Stimulated activated CD4-positive, alpha-beta T cell treated with anti-CD3 and anti-CD28 coated beads, Interleukin-4, amount 100 ng/mL, for 4 hours (primary cell): ENCODE measurements around the gene CCDC124.
"Not testable (repeated sequence)": the region's sequence is repeated elsewhere in the genome, so short reads cannot be mapped to it uniquely, and the experiment has no call there.

ENCODE experiments used
- DNase-seq, 2 experiments: peaks; one replicate each; pipeline ENCODE4 v3.0.0-alpha.2; 2020

CCDC124 gene, protein sequence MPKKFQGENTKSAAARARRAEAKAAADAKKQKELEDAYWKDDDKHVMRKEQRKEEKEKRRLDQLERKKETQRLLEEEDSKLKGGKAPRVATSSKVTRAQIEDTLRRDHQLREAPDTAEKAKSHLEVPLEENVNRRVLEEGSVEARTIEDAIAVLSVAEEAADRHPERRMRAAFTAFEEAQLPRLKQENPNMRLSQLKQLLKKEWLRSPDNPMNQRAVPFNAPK

DNA sequence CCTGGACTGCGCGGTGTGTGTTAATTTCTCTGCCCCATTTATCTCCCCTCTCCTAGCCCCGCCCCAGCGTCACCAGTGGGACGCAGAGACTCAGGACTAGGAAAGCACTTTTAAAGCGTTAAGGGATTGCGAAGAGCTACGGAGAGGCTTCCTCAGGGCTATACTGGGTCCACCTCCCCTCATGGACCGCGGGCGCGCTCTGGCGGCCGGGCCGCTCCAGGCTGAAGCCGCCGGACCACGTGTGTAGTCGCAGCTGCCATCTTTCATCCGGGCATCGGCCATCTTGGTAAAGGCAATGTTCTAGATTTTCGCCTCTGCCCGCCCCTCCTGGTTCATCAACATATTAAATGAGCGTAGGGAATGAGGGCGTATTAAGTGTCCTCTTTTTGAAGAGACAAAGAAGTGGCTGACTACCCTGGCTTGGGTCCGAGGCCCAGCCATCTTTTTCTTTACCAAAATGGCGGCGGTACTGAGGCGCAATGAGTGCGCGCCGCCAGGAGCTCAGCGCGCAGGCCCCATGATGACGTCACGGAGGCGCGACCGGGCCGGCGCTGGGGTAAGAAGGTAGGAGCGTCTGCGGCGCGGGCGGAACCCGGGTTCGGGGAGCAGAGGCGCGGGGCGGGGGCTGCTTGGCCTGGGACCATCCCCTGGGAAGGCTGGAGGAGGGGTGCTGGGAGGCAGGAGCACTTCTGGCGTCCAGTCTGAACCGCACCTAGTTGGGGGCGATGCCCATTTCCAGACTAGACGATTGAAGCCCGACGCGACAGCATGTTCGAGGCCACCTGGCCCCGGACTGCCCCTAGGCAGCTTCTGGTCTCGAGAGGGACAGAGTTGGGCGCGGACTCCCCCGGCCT lies at the start of gene CCDC124:
CCDC124 (plus strand) TSS at position 531 of the 854 bp plus-strand sequence. CDS start 3,406 bp downstream, outside the sequence.
- peak; percentile 91 for DNase-seq

DNA sequence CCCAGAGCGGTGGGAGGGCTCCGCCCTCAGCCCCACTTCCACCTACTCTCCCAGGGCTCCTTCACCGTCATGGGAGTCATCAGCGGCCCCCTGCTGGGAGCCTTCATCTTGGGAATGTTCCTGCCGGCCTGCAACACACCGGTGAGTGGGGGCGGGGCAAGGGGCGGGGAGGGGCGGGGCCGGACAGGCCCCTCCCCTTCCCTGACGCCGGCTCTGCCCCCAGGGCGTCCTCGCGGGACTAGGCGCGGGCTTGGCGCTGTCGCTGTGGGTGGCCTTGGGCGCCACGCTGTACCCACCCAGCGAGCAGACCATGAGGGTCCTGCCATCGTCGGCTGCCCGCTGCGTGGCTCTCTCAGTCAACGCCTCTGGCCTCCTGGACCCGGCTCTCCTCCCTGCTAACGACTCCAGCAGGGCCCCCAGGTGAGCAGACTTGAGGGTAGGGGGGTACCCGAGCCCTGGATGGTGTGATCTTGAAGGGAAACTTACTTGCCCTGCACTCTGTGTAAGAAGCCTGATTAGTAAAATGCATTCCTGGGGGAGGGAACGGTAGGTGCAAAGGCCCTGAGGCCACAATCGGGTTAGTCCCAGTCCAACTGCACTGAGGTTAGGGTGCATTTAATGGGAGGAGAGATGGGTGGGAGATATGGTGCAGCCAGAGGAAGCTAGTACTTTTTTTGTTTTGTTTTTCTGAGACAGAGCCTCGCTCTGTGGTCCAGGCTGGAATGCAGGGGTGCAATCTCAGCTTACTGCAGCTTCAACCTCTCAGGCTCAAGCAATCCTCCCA lies 49.0 kb upstream of the CCDC124 start:
- DNase-seq: no peak

DNA sequence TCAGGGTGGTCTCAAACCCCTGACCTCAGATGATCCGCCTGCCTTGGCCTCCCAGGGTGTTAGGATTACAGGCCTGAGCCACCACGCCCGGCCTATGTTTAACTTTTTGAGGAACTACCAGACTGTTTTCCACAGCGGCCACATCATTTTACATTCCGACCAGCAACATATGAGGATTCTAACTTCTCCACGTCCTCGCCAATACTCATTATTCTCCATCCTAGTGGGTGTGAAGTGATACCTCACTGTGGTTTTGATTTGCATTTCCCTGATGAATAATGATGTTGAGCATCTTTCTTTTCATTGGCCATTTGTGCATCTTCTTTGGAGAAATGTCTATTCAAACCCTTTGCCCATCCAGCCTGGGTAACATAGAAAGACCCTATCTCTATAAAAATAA lies 46.3 kb upstream of the CCDC124 start:
- no peak for DNase-seq

DNA sequence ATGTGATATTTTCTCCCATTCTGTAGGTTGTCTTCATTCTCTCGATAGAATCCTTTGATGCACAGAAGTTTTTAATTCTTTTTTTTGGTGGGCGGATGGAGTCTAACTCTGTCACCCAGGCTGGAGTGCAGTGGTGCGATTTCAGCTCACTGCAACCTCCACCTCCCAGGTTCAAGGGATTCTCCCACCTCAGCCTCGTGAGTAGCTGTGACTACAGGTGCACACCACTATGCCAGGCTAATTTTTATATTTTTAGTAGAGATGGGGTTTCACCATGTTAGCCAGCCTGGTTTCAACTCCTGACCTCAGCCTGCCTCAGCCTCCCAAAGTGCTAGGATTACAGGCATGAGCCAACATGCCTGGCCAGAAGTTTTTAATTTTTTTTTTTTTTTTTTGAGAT lies 45.6 kb upstream of the CCDC124 start:
- not testable (repeated sequence) for DNase-seq

DNA sequence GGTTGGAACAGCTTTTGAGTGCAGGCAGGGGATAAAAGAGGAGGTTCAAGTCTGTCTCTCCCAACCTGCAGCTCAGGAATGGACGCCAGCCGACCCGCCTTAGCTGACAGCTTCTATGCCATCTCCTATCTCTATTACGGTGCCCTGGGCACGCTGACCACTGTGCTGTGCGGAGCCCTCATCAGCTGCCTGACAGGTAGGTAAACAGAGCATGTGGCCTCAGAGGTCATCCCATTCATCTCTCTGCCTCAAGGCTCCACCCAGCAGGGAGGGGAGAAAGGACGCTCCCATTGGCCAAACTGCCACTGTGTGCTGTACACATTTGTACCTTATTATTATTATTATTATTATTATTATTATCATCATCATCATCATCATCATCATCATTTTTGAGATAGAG lies 44.6 kb upstream of the CCDC124 start:
- DNase-seq: no peak

DNA sequence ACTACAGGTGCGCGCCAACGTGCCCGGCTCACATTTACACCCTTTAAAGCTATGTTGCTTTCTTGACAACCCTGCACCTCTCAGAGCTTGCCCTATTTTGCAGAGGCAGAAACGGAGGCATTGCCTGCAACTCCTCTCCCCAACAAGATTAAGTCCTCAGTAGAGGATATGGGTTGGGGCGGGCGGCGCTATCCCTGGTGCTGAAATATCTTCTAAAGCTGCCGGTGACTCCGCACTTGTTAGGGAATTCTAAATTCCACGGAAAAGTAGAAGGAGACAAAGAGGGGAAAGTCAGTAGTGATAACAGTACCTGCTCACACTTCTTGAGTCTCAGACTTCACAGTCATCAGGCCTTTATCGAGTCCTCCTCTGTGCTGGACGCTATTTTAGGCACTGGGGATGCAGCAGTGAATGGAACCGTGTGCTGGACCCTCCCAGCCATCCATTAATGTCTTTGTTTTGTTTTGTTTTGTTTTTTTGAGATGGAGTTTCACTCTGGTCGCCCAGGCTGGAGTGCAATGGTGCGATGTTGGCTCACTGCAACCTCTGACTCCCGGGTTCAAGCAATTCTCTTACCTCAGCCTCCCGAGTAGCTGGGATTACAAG lies 43.1 kb upstream of the CCDC124 start:
- DNase-seq: no peak

DNA sequence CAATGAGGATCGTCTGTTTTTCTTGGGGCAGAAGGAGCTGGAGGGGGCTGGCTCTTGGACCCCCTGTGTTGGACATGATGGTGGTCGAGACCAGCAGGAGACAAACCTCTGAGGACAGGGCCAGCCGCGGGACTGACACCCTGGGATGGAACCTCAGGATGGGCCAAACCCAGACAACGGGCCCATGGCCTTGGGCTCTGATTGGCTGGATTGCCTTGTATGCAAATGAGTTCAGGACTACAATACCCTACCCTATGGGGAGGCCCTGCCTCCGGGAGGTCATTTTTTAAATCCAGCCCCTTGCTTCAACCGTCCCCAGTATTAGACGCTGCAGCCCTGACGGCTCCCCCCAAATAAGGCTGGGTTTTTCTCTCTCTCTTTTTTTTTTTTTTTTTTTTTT lies 39.0 kb upstream of the CCDC124 start:
- DNase-seq: no peak

DNA sequence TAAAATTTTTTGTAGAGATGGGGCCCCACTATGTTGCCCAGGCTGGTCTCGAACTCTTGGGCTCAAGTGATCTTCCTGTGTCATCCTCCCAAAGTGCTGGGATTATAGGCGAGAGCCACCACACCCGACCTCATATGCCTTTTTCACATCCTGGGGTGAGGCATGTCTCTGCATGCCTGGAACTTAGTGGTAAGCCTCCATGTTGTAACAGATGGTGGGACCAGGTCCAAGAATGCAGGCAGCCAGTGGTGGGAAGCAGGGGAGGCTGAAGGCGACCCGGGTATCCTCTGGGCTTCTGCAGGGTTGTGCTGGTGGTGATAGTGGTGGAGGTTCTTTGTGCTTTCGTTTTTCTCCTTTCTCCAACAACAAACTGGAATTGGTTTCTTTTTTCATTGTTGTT lies 30.1 kb upstream of the CCDC124 start:
- no peak for DNase-seq

DNA sequence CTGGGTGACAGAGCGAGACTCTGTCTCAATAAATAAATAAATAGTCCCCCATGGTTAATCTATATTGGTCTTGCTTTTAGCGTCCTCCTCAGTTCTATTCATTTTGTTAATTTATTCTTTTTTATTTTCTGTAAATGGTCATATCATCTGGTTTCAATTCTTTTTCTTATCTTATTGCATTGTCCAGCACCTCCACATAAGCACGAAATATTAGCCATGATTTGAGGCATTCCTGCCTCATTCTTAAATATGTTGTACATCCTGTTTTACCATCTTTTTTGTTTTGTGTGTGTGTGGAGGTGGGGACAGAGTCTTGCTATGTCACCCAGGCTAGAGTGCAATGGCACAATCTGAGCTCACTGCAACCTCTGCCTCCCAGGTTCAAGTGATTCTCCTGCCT lies 24.6 kb upstream of the CCDC124 start:
- no peak for DNase-seq

DNA sequence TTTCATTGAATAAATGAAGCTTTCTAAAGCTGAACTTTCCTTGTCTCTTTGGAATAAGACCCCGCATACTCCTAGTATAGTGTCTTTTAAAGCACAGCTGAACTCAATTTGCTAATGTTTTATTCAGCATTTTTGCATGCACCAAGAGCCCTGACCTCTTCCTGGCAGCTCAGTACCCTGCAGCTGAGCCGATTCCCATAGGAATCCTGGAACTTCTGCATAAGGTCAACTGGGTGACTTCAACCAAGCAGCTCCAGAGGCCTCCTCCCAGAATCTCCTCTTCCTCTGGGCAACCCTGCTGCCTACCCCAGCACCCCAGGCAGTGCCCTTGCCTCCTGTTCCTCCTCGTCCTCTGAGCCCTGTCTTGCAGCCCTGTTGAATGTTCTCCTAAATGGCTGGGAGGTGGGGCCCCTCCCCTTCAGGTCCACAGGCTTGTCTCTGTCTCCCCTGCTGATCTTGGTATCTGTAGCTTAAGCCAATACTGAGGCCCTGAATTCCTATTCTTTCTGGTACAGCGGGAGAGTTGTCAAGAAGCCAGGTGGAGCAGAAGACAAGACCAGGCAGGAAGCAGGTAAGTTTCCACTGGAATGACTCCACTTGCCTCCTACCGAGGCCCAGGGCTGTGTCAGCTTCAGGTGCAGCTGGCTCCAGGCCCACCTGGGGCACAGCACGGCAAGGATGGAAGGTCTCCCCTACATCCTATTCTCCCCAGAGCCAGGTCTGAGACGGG lies 23.6 kb upstream of the CCDC124 start:
- DNase-seq: no peak

DNA sequence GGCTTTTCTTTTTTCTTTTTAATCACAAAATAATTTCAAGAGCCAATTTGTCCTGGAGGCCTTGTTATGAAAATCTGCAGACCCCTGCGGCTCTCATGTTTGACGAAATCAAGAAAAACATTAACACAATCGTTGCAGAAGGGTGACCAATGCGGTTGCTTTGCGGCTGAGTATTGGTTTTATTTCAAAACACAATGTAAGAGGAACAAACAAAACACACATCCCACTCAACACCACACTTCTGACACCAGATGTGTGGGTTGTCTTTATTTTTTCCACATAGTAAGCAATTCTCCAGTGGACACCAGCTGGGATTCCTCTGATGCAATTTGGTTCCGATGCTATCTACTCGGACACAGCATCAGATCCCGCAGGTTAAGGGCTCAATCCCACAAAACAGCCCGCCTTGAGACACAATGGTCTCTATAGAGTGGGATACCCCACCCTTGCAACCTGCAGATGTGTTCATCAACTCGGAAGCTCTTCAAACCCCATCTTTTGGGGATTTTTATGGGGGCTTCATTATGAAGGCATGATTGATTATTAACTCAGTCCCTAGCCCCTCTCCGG lies 21.9 kb upstream of the CCDC124 start:
- DNase-seq: no peak

DNA sequence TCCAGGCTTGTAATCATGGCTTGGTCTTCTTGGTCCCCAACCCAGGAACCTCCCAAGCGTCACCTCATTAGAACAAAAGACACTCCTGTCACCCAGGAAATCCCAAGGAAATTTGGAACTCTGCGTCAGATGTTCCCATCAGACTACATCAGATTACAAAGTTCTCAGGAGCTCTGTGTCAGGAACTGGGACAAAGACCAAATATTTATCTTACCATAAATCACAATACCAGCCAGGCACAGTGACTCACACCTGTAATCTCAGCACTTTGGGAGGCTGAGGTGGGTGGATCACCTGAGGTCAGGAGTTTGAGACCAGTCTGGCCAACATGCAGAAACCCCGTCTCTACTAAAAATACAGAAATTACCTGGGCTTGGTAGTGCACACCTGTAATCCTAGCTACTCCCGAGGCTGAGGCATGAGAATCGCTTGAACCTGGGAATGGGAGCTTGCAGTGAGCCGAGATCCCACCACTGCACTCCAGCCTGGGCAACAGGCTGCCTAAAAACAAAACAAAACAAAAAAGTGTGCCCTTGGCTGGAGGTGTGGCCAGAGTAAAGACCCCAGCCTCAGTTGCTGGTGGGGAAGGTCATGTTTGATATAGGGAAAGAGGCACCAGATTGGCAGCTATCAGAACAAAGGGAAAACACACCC lies 16.7 kb upstream of the CCDC124 start:
- no peak for DNase-seq

DNA sequence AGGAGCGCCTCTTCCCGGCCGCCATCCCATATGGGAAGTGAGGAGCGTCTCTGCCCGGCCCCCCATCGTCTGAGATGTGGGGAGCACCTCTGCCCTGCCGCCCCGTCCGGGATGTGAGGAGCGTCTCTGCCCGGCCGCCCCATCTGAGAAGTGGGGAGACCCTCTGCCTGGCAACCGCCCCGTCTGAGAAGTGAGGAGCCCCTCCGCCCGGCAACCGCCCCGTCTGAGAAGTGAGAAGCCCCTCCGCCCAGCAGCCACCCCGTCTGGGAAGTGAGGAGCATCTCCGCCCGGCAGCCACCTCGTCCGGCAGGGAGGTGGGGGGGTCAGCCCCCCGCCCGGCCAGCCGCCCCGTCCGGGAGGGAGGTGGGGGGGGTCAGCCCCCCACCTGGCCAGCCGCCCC lies 14.7 kb upstream of the CCDC124 start:
- DNase-seq: not testable (repeated sequence)

DNA sequence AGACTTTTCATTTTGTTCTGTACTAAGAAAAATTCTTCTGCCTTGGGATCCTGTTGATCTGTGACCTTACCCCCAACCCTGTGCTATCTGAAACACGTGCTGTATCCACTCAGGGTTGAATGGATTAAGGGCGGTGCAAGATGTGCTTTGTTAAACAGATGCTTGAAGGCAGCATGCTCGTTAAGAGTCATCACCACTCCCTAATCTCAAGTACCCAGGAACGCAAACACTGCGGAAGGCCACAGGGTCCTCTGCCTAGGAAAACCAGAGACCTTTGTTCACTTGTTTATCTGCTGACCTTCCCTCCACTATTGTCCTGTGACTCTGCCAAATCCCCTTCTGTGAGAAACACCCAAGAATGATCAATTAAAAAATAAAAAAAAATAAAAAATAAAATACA lies 13.7 kb upstream of the CCDC124 start:
- DNase-seq: not testable (repeated sequence)

DNA sequence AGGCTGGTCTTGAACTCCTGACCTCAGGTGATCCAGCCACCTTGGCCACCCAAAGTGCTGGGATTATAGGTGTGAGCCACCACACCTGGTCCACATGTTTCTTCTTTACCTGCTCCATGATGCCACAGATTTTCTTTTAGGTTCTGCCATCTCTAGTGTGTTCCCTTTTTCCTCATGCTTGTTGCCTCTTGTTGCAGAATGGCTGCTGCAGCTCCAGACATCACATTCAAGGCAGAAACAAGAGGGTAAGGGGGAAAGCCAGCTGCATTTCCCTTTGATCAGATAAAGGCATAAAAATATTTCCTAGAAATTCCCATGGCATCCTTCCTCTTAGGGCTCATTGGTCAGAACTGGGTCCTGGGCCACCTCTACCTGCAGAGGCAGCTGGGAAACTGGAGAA lies 12.3 kb upstream of the CCDC124 start:
- DNase-seq: no peak

DNA sequence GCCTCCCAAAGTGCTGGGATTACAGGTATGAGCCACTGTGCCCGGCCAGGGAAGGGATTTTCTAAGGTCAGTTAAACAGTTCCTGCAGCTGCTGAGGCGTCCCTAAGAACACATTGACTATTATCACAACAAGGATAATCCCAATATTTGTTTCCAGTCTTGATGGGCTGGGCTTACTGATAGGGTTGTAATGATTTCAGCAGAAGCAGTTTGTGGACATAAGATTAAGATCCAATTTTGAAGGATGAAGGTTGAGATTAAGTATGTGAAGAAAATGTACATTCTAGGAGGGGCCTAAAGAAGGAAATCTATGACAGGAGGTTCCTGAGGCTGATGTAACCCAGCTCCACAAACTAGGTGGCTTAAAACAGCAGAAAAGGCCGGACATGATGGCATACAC lies 10.7 kb upstream of the CCDC124 start:
- no peak for DNase-seq

DNA sequence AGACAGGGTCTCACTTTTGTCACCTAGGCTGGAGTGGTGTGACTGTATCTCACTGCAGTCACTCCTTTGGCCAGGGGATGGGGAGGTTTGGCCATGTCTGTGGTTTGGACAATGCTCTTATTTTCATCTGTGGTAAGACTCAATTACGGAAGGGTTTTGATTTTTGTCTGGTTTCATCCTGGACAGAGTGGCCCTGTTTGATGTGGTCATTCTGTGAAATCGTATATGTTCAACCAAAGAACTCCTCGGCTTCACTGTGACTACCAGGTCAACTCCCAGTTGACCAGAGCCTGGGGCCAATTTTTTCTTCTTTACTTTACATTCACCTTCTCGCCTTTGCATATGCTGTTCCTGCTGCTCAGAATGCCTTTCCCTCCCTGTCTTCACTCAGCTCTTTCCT lies 6.8 kb upstream of the CCDC124 start:
- DNase-seq: no peak

DNA sequence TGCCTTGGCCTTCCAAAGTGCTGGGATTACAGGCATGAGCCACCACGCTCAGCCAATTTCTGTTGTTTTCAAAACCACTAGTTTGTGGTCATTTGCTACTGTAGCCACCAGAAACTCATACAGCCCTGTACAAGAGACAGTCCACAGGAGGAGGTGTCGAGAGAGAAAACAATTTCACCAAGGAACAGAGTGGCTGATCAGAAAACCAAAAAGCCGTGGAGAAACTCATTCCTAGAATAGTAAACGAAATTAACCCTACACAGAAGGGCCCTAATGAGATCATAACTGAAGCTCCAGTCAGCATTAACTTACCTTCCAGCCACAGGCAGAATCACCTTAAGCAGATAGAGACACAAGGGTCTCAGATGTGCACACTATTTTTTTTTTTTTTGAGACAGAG lies 3.8 kb upstream of the CCDC124 start:
- no peak for DNase-seq

DNA sequence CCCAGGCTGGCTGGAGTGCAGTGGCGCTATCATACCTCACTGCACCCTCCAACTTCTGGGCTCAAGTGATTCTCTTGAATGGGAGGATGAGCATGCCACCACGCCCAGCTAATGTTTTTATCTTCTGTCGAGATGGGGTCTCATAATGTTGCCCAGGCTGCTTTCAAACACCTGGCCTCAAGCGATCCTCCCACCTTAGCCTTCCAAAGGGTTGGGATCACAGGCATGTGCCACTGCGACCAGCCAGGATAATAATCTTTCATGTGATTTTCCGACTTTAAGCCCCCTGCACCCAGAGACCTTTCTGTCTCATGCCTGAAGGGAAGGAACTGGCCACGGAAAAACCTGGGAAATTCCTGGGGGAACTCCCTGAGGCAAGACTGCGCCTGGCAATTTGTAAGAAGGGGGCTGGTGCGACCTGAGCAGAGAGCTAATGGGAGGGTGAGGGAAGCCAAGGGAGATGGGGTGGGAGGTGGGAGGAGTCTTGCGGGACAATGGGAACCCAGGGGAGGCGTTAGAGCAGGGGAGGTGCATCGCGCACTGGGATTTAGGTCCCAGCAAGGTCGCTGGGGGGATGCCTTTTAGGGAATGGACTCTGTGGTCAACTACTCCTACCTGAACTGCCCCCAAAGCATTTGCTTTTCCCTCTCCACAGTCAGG lies 1.2 kb upstream of the CCDC124 start:
- DNase-seq: no peak

DNA sequence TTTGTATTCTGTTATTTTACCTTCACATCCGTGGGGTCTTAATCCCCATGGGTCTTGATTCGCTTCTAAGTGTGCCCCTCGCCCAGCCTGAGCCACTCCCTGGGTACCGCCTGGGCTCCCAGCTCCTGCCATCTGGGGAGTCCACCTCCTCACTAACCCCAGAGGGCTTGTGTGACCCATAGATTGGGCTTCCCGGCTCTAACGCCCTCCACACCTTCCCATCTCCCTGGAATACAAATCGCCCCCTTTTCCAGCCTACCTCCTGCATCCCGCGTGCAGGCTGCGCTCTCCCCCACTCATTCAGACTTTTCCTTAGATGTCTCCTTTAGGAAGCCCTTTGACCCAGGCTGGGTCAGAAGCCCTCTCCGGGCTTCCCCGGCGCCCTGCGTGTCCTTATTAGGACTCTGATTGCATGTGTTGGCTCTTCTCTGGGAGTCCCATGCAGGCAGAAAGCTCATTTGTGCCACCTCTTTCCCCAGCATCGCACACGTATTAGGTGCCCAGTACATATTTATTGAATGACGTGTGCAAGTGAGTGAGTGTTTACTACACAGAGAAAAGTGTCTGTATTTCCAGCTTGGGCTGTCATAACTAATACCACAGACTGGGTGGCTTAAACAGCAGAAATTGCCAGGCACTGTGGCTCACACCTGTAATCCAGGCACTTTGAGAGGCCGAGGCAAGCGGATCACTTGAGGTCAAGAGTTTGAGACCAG lies 757 bp downstream of the CCDC124 start:
- no peak for DNase-seq
